Measurements from ENCODE around the gene GPR141.

- TF ChIP-seq CTCF (IDR thresholded peaks at IDR 0.05) (no peak), POLR2A (IDR thresholded peaks at IDR 0.05; ENCODE audit: low read depth) (no peak)
Observed at GRCh38 chr7:37698276-37698675, 14.7 kb downstream of the GPR141 start.
